Type B pancreatic cell (in vitro differentiated cells): ENCODE data around the gene GRID2. TPM values are rescaled to one million over a fixed set of nuclear protein-coding genes. Genes with fewer than 3 reads are reported as not detected.
"Not testable (repeated sequence)": the region's sequence is repeated elsewhere in the genome, so short reads cannot be mapped to it uniquely, and the experiment has no call there.

Experiments used
- DNase-seq: peaks from one replicate; pipeline ENCODE4 v3.0.0; 2021; ENCODE audit warnings: mixed read lengths; ENCODE audit not compliant: unreplicated experiment; ENCODE audit errors: extremely low spot score
- H3K27ac Mint-ChIP-seq: 2 replicates; pipeline ENCODE4 v1.8.0; 2021; ENCODE audit warnings: mild to moderate bottlenecking, mixed read lengths
- H3K27me3 Mint-ChIP-seq: 2 replicates; pipeline ENCODE4 v1.8.0; 2021; ENCODE audit warnings: mixed read lengths
- H3K36me3 Mint-ChIP-seq: 2 replicates; pipeline ENCODE4 v1.8.0; 2021; ENCODE audit warnings: mixed read lengths
- H3K4me1 Mint-ChIP-seq: one replicate; pipeline ENCODE4 v1.8.0; 2021; ENCODE audit warnings: mixed read lengths; ENCODE audit not compliant: unreplicated experiment
- H3K4me3 Mint-ChIP-seq: 2 replicates; pipeline ENCODE4 v1.8.0; 2021; ENCODE audit warnings: mild to moderate bottlenecking, mixed read lengths
- H3K9me3 Mint-ChIP-seq: 2 replicates; pipeline ENCODE4 v1.8.0; 2021; ENCODE audit warnings: mixed read lengths
- CTCF ChIP-seq: fragments of 200-600 bp; sonication (generic); conservative IDR thresholded peaks from 2 replicates; pipeline ENCODE4 v1.5.0; 2021; ENCODE audit warnings: antibody characterized with exemption, mild to moderate bottlenecking
- total RNA-seq: library from RNA; stranded (reverse); gene quantifications from 2 replicates; pipeline ENCODE4 v1.2.1, GENCODE V29; 2021; ENCODE audit warnings: low replicate concordance

Gene GRID2
- total RNA-seq, 1 donor from 2014 or later: 1.7 TPM

GRCh38 chr4:92445127-92445526 lies 141.4 kb downstream of the GRID2 start:
- no peak overlapping the region for H3K27ac Mint-ChIP-seq
- H3K9me3 Mint-ChIP-seq: peaks cover 10% of the 10 kb centered on the region
- no peaks in the 10 kb centered on the region for H3K36me3 Mint-ChIP-seq
- H3K27me3 Mint-ChIP-seq: peaks cover 47% of the 10 kb centered on the region
- no peak for TF ChIP-seq CTCF
- H3K4me3 Mint-ChIP-seq: no peak overlapping the region
- H3K4me1 Mint-ChIP-seq: no peaks in the 10 kb centered on the region
- DNase-seq: no peak

- no peaks in the 10 kb centered on the region for H3K9me3 Mint-ChIP-seq
- no peak for DNase-seq
- H3K27ac Mint-ChIP-seq: no peak overlapping the region
- H3K27me3 Mint-ChIP-seq: peaks cover 29% of the 10 kb centered on the region
- no peak for TF ChIP-seq CTCF
- no peaks in the 10 kb centered on the region for H3K36me3 Mint-ChIP-seq
- no peak overlapping the region for H3K4me3 Mint-ChIP-seq
- H3K4me1 Mint-ChIP-seq: no peaks in the 10 kb centered on the region
These were observed 143.6 kb downstream of the GRID2 start for GRCh38 chr4:92447255-92447905.

DNA sequence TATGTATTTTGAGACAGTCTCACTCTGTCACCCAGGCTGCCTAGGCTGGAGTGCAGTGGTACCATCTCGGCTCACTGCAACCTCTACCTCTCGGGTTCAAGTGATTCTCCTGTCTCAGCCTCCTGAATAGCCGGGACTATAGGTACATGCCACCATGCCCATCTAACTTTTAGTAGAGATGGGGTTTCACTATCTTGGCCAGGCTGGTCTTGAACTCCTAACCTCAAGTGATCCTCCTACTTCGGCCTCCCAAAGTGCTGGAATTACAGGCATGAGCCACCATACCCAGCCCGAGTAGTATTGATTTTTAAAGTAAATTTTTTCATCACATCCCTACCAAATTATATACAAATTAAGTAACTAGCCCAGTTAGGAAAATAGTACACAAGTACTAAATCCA lies 144.4 kb downstream of the GRID2 start:
- not testable (repeated sequence) for H3K9me3 Mint-ChIP-seq, H3K4me1 Mint-ChIP-seq, H3K36me3 Mint-ChIP-seq, H3K4me3 Mint-ChIP-seq, H3K27ac Mint-ChIP-seq, DNase-seq
- peaks cover 22% of the 10 kb centered on the region for H3K27me3 Mint-ChIP-seq

- Mint-ChIP-seq H3K36me3 (no peaks in the 10 kb centered on the region), H3K9me3 (no peaks in the 10 kb centered on the region), H3K4me3 (no peak overlapping the region), H3K27ac (no peak overlapping the region), H3K4me1 (no peaks in the 10 kb centered on the region), H3K27me3 (peaks cover 4% of the 10 kb centered on the region)
- no peak for TF ChIP-seq CTCF
- no peak for DNase-seq
These were observed 146.9 kb downstream of the GRID2 start for GRCh38 chr4:92450694-92451093.

GRCh38 chr4:92451782-92452181 lies 148.0 kb downstream of the GRID2 start:
- DNase-seq: no peak
- no peaks in the 10 kb centered on the region for H3K36me3 Mint-ChIP-seq
- no peak overlapping the region for H3K4me3 Mint-ChIP-seq
- no peaks in the 10 kb centered on the region for H3K27me3 Mint-ChIP-seq
- H3K27ac Mint-ChIP-seq: no peak overlapping the region
- H3K4me1 Mint-ChIP-seq: no peaks in the 10 kb centered on the region
- H3K9me3 Mint-ChIP-seq: no peaks in the 10 kb centered on the region
- TF ChIP-seq CTCF: no peak

DNA sequence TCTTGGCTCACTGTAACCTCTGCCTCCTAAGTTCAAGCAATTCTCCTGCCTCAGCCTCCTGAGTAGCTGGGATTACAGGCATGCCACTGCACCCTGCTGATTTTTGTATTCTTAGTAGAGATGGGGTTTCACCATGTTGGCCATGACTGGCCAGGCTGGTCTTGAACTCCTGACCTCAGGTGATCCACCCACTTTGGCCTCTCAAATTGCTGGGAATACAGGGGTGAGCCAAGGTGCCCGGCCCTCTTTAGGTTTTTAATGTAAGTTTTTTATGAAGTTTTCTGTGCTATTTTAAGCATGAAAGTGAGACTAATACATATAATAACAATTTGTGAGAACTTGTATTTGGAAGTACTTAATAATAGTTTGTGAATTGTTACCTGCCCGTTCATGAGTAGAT lies 148.6 kb downstream of the GRID2 start:
- not testable (repeated sequence) for H3K4me1 Mint-ChIP-seq, H3K9me3 Mint-ChIP-seq, H3K36me3 Mint-ChIP-seq, H3K4me3 Mint-ChIP-seq, H3K27ac Mint-ChIP-seq, DNase-seq, H3K27me3 Mint-ChIP-seq
